Thyroid gland (tissue), 4 donors: ENCODE results near the gene SIM1.

Source experiments
- CTCF ChIP-seq, 6 experiments: fragments of 200-600 bp in 3 of 6; fragments of 450-650 bp in 3 of 6; sonication (generic) in 3 of 6; IDR thresholded peaks; one replicate each; pipeline ENCODE4 v1.5.1; 2016 to 2019; ENCODE audit warnings: antibody characterized with exemption in 6 of 6, mild to moderate bottlenecking in 2 of 6, inconsistent platforms in 1 of 6, moderate library complexity in 1 of 6
- POLR2A ChIP-seq, 2 donors: fragments of 450-650 bp; IDR thresholded peaks; one replicate each; pipeline ENCODE4 v1.6.1; 2017; ENCODE audit warnings: antibody characterized with exemption in 2 of 2, mild to moderate bottlenecking in 2 of 2, moderate library complexity in 1 of 2

- no peak for TF ChIP-seq POLR2A (IDR thresholded peaks at IDR 0.05)
- TF ChIP-seq CTCF (IDR thresholded peaks at IDR 0.05) = no peak
Observed at GRCh38 chr6:100458841-100459591, 5.7 kb downstream of the SIM1 start.
